ENCODE measurements around the gene MARF1.

DNA sequence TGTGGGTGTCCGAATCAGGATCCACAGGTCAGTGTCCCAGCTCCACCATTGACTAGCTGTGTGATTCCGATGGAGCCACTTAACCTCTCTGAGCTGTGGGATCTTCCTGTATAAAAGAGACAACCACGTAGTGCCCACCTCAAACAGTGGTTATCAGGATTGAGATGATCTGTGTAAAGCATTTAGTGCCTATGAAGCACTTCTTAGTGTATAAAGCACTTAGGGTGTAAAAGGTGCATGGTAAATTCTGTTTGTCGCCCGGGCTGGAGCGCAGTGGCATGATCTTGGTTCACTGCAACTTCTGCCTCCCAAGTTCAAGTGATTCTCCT lies 95.2 kb downstream of the MARF1 start:
- TF ChIP-seq, protein P1, sequence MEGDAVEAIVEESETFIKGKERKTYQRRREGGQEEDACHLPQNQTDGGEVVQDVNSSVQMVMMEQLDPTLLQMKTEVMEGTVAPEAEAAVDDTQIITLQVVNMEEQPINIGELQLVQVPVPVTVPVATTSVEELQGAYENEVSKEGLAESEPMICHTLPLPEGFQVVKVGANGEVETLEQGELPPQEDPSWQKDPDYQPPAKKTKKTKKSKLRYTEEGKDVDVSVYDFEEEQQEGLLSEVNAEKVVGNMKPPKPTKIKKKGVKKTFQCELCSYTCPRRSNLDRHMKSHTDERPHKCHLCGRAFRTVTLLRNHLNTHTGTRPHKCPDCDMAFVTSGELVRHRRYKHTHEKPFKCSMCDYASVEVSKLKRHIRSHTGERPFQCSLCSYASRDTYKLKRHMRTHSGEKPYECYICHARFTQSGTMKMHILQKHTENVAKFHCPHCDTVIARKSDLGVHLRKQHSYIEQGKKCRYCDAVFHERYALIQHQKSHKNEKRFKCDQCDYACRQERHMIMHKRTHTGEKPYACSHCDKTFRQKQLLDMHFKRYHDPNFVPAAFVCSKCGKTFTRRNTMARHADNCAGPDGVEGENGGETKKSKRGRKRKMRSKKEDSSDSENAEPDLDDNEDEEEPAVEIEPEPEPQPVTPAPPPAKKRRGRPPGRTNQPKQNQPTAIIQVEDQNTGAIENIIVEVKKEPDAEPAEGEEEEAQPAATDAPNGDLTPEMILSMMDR (IDR thresholded peaks at IDR 0.05): no peak
- TF ChIP-seq POLR2A (IDR thresholded peaks at IDR 0.05) (no peak), POLR2AphosphoS5 (IDR thresholded peaks at IDR 0.05) (no peak)

Measured in transverse colon (tissue), 4 donors.